Endodermal cell (in vitro differentiated cells): Measurements from ENCODE around the gene PTPRO. TPM values are rescaled to one million over a fixed set of nuclear protein-coding genes. Genes with fewer than 3 reads are reported as not detected.

Experiments
- DNase-seq: peaks from one replicate; pipeline ENCODE4 v3.0.0-alpha.2; 2017
- H3K27ac ChIP-seq: 2 replicates; pipeline ENCODE4 v1.5.1; 2013; ENCODE audit warnings: mild to moderate bottlenecking, low read depth, low read length, moderate library complexity
- H3K27me3 ChIP-seq: 2 replicates; pipeline ENCODE4 v1.6.1; 2013; ENCODE audit warnings: mild to moderate bottlenecking, low read length, moderate library complexity; ENCODE audit not compliant: insufficient read depth, control insufficient read depth, poor library complexity, severe bottlenecking
- H3K36me3 ChIP-seq: 2 replicates; pipeline ENCODE4 v1.7.0; 2013; ENCODE audit warnings: mild to moderate bottlenecking, low read length, moderate library complexity; ENCODE audit not compliant: control insufficient read depth, insufficient read depth
- H3K4me1 ChIP-seq: one replicate; pipeline ENCODE4 v1.7.0; 2013; ENCODE audit warnings: low read length; ENCODE audit not compliant: control insufficient read depth, insufficient read depth
- H3K4me3 ChIP-seq: 2 replicates; pipeline ENCODE4 v1.5.1; 2013; ENCODE audit warnings: mild to moderate bottlenecking, low read length, moderate library complexity
- H3K9ac ChIP-seq: 2 replicates; pipeline ENCODE4 v1.6.1; 2013; ENCODE audit warnings: mild to moderate bottlenecking, low read length, moderate library complexity; ENCODE audit not compliant: poor library complexity, severe bottlenecking; ENCODE audit errors: extremely low read depth
- H3K9me3 ChIP-seq: 2 replicates; pipeline ENCODE4 v1.6.1; 2013; ENCODE audit warnings: mild to moderate bottlenecking, low read length, moderate library complexity; ENCODE audit not compliant: control insufficient read depth
- H3K27ac Mint-ChIP-seq: 2 replicates; pipeline ENCODE4 v1.8.0; 2020; ENCODE audit warnings: mixed read lengths
- H3K27me3 Mint-ChIP-seq: 2 replicates; pipeline ENCODE4 v1.8.0; 2021; ENCODE audit warnings: mild to moderate bottlenecking, mixed read lengths; ENCODE audit not compliant: insufficient read depth
- H3K36me3 Mint-ChIP-seq: 2 replicates; pipeline ENCODE4 v1.8.0; 2020; ENCODE audit warnings: low read depth, mixed read lengths
- H3K4me1 Mint-ChIP-seq: 2 replicates; pipeline ENCODE4 v1.8.0; 2020; ENCODE audit warnings: mixed read lengths
- H3K4me3 Mint-ChIP-seq: 2 replicates; pipeline ENCODE4 v1.8.0; 2020; ENCODE audit warnings: mild to moderate bottlenecking, moderate library complexity, mixed read lengths
- H3K9me3 Mint-ChIP-seq: 2 replicates; pipeline ENCODE4 v1.8.0; 2020; ENCODE audit warnings: mild to moderate bottlenecking, mixed read lengths
- WGBS, 2 experiments: methylation state at CpG; one replicate each; pipeline versions ENCODE4 v1.1.5 to v1.1.7; 2013; ENCODE audit warnings: missing lambda C conversion rate in 2 of 2, mixed read lengths in 1 of 2; ENCODE audit not compliant: insufficient coverage in 1 of 2, insufficient read length in 1 of 2; 5-methylcytosine and 5-hydroxymethylcytosine counted together
- total RNA-seq, 2 donors: library from RNA; stranded (reverse); fragmentation: NEBNext Ultra II Directional in 1 of 2; extraction: Animal tissue kit (Norgen Biotek cat#: 25700) in 1 of 2; gene quantifications; 2 replicates in 1 of 2; 3 replicates in 1 of 2; pipeline ENCODE4 v1.2.1, GENCODE V29; 2021
- TF ChIP-seq, protein P1 (sequence below): fragments of 200-600 bp; sonication (generic); conservative IDR thresholded peaks from 2 replicates; pipeline ENCODE4 v1.5.0; 2021; ENCODE audit warnings: antibody characterized with exemption, mild to moderate bottlenecking

The PTPRO gene
- total RNA-seq, 2 donors from 2014 or later = 0.31 TPM; not detected in 1

DNA sequence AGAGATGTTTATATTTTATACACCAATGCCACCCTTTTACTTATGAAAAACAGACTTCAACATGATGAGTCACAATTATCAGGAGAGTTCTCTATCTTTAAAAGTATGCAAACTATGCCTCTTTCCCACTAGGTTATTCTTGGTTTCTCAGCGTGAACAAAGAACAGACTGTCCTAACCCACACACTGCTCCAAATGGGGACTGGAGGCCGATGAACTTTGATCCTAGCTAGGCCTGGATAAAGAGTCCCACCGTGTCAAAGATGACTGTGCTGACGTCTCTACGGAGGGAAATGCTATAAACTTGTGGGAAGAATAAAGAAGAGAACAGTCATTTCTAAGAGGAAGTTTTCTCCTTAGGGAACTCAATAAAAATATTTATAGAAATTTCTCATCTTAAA lies 306.8 kb downstream of the PTPRO start:
- Mint-ChIP-seq H3K4me1 (peaks cover 26% of the 10 kb centered on the region), H3K9me3 (no peaks in the 10 kb centered on the region), H3K36me3 (no peaks in the 10 kb centered on the region), H3K27me3 (no peaks in the 10 kb centered on the region), H3K4me3 (no peak overlapping the region), H3K27ac (peak overlapping the region; percentile 59)
- TF ChIP-seq, protein P1, sequence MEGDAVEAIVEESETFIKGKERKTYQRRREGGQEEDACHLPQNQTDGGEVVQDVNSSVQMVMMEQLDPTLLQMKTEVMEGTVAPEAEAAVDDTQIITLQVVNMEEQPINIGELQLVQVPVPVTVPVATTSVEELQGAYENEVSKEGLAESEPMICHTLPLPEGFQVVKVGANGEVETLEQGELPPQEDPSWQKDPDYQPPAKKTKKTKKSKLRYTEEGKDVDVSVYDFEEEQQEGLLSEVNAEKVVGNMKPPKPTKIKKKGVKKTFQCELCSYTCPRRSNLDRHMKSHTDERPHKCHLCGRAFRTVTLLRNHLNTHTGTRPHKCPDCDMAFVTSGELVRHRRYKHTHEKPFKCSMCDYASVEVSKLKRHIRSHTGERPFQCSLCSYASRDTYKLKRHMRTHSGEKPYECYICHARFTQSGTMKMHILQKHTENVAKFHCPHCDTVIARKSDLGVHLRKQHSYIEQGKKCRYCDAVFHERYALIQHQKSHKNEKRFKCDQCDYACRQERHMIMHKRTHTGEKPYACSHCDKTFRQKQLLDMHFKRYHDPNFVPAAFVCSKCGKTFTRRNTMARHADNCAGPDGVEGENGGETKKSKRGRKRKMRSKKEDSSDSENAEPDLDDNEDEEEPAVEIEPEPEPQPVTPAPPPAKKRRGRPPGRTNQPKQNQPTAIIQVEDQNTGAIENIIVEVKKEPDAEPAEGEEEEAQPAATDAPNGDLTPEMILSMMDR = no peak
- no peak overlapping the region for H3K4me3 ChIP-seq
- H3K36me3 ChIP-seq = no peaks in the 10 kb centered on the region
- peak; percentile 57 for DNase-seq
- WGBS, 2 experiments = 27 to 52% methylated on average over 2 to 5 of the region's 5 CpGs
- H3K4me1 ChIP-seq = peaks cover 4% of the 10 kb centered on the region
- H3K27me3 ChIP-seq = no peaks in the 10 kb centered on the region
- H3K9me3 ChIP-seq = no peaks in the 10 kb centered on the region
- H3K9ac ChIP-seq = no peak overlapping the region
- H3K27ac ChIP-seq = peak overlapping the region; percentile 93

DNA sequence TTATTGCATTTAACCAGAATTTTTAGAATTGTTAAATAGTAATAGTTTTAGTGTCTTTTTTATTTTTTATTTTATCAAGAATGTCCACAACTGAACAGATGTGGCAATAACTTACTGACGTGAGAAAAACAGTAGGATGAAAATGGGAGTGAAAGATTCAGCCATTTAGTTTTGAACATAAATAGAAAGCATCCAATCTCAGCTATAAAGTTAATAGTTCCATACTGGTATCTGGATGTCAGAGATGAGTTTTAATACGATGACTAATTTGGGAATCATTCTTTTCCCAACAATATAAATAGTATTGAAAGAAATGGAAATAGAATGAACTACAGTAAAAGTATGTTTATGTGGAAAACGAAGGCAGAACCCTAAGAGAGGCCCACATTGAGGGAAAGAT lies 307.5 kb downstream of the PTPRO start:
- 100% methylated on average over 1 of the region's 3 CpGs; no CpG with 5 or more reads in 1 of the 2 experiments for WGBS, 2 experiments
- Mint-ChIP-seq H3K9me3 (no peaks in the 10 kb centered on the region), H3K36me3 (no peaks in the 10 kb centered on the region), H3K27me3 (no peaks in the 10 kb centered on the region), H3K4me1 (peaks cover 28% of the 10 kb centered on the region), H3K27ac (no peak overlapping the region), H3K4me3 (no peak overlapping the region)
- Histone ChIP-seq H3K4me3 (no peak overlapping the region), H3K9me3 (no peaks in the 10 kb centered on the region), H3K36me3 (no peaks in the 10 kb centered on the region), H3K27ac (peak overlapping the region; percentile 93), H3K4me1 (peaks cover 8% of the 10 kb centered on the region), H3K9ac (no peak overlapping the region), H3K27me3 (no peaks in the 10 kb centered on the region)
- DNase-seq = no peak
- TF ChIP-seq, protein P1 = no peak

DNA sequence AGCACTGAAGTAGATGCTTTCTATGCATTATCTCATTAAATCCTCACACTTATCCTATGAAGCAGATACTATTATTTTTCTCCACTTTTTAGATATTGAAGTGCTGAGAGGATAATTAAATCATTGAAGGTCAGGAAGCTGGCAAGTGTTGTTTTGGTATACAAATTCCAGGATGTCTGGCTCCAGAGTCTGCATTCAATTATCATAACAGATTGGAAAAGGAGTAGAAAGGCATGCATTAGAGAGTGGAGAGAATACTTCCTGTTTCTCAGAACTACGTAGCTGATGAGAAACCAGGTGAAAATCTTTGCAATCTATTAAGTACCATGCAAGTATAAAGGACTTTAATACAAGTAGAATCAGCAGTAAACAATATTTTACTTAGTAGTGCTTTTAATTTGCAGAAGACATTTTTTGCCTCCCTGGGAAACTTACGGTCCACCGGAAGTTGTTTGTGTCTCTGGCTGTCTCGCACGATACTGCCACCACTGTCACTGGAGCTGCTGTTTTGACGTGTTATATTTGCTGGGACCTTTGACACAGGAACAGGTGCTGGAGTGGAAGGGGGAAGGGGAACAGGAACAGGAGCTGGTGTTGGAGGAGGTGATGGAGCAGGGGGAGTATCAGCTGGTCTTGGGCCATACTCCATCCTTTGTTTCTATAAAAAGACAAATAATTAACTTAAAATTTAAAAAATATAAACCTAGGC lies 308.9 kb downstream of the PTPRO start:
- Histone ChIP-seq H3K9me3 (no peaks in the 10 kb centered on the region), H3K4me1 (peaks cover 17% of the 10 kb centered on the region), H3K9ac (no peak overlapping the region), H3K36me3 (no peaks in the 10 kb centered on the region), H3K4me3 (no peak overlapping the region), H3K27me3 (no peaks in the 10 kb centered on the region), H3K27ac (no peak overlapping the region)
- WGBS, 2 experiments = 92% methylated on average over 6 of the region's 6 CpGs; no CpG with 5 or more reads in 1 of the 2 experiments
- TF ChIP-seq, protein P1 = no peak
- H3K27me3 Mint-ChIP-seq = no peaks in the 10 kb centered on the region
- no peak overlapping the region for H3K27ac Mint-ChIP-seq
- no peak overlapping the region for H3K4me3 Mint-ChIP-seq
- peaks cover 38% of the 10 kb centered on the region for H3K4me1 Mint-ChIP-seq
- no peaks in the 10 kb centered on the region for H3K9me3 Mint-ChIP-seq
- no peak for DNase-seq
- H3K36me3 Mint-ChIP-seq = no peaks in the 10 kb centered on the region
